DOHH2 (cell line): Measurements from ENCODE around the gene CRISPLD2.

Experiments
- H3F3A ChIP-seq: fragments of 200-600 bp; sonication (generic), shearing (Covaris generic); 2 replicates; pipeline ENCODE4 v1.6.0; 2016; ENCODE audit warnings: antibody characterized with exemption, mild to moderate bottlenecking; ENCODE audit not compliant: control insufficient read depth, insufficient read depth
- H3K27ac ChIP-seq: fragments of 200-600 bp; sonication (generic); 2 replicates; pipeline ENCODE4 v1.5.1; 2014; ENCODE audit warnings: low read depth, mild to moderate bottlenecking, low read length, moderate library complexity
- H3K27me3 ChIP-seq: fragments of 200-600 bp; sonication (generic); 2 replicates; pipeline ENCODE4 v1.6.1; 2014; ENCODE audit warnings: mild to moderate bottlenecking, low read length, mixed read lengths; ENCODE audit not compliant: control insufficient read depth
- H3K36me3 ChIP-seq: fragments of 200-600 bp; sonication (generic); 2 replicates; pipeline ENCODE4 v1.6.1; 2014; ENCODE audit warnings: mild to moderate bottlenecking, low read length, moderate library complexity, mixed read lengths; ENCODE audit not compliant: control insufficient read depth
- H3K4me1 ChIP-seq: fragments of 200-600 bp; sonication (generic); 2 replicates; pipeline ENCODE4 v1.6.1; 2014; ENCODE audit warnings: mild to moderate bottlenecking, low read length, mixed read lengths; ENCODE audit not compliant: control insufficient read depth
- H3K4me2 ChIP-seq: fragments of 200-600 bp; sonication (generic); 2 replicates; pipeline ENCODE4 v1.6.0; 2014; ENCODE audit warnings: mild to moderate bottlenecking, low read length, moderate library complexity
- H3K4me3 ChIP-seq: fragments of 200-600 bp; sonication (generic); 2 replicates; pipeline ENCODE4 v1.5.1; 2014; ENCODE audit warnings: mild to moderate bottlenecking, low read length, mixed read lengths
- H3K79me2 ChIP-seq: fragments of 200-600 bp; sonication (generic); 2 replicates; pipeline ENCODE4 v1.6.1; 2014; ENCODE audit warnings: mild to moderate bottlenecking, low read length, mixed read lengths; ENCODE audit not compliant: control insufficient read depth
- H3K9me2 ChIP-seq: fragments of 200-600 bp; sonication (generic); replicated peaks from 2 replicates; pipeline ENCODE4 v1.6.1; 2014; ENCODE audit warnings: mild to moderate bottlenecking, low read length, mixed read lengths; ENCODE audit not compliant: control insufficient read depth
- H3K9me3 ChIP-seq: fragments of 200-600 bp; sonication (generic); 2 replicates; pipeline ENCODE4 v1.6.1; 2014; ENCODE audit warnings: antibody characterized with exemption, low read length, mixed read lengths; ENCODE audit not compliant: control insufficient read depth, insufficient read depth
- H4K20me1 ChIP-seq: fragments of 200-600 bp; sonication (generic); 2 replicates; pipeline ENCODE4 v1.6.0; 2014; ENCODE audit warnings: low read depth, mild to moderate bottlenecking, antibody characterized with exemption, low read length, moderate library complexity; ENCODE audit not compliant: control insufficient read depth, insufficient read depth
- EZH2phosphoT487 ChIP-seq: fragments of 200-600 bp; sonication (generic); IDR thresholded peaks from 2 replicates; pipeline ENCODE4 v1.6.1; 2017; ENCODE audit warnings: borderline replicate concordance, mild to moderate bottlenecking, antibody characterized with exemption, low read length, moderate library complexity, mixed read lengths
- TF ChIP-seq, protein P1 (sequence below): fragments of 200-600 bp; sonication (generic); IDR thresholded peaks from one replicate; pipeline ENCODE4 v1.5.1; 2014; ENCODE audit warnings: antibody characterized with exemption, mild to moderate bottlenecking, low read depth, low read length; ENCODE audit not compliant: poor library complexity, severe bottlenecking

Gene CRISPLD2

DNA sequence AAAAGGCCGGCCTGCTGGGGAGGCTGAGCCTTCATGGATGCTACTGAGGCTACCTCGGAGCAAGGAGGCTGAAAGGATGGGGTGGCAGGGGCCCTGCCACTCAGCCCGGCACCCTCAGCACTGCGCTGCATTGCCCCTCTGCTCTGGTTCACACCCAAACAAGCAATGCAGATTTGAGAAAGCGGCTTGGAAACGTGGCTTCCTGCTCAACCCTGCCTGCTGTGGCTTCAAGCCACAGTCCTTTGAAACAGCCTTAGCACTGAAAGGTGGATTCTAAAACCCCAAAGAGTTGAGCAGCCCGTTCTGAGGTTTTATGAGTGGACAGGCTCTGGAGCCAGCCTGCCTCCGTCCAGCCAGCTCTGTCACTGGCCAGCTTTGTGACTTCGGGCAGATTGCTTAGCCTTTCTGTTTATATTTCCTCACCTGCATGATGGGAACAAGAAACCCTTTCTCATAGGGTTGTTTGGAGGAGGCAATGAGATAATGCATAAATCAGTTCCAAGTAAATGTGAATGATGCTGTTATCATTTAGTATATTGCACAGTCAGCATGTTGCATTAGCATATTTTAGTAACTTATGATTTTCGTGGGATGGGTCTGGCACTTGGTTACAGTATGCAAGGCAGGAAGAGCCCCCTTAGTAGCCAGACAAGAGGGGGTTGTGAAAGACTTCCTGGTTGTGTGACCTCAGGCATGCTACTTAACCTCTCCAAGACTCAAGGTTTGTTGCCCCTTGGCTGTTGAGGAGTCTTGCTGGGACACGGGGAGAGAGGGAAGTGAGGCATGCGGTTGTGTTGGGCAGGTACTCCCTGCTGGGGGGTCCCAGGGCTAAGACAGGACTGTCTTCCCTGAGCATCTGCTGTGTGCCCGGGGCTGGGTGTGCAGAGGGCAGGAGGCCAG is 23.6 kb downstream of the CRISPLD2 start:
- no peaks in the 10 kb centered on the region for H3K36me3 ChIP-seq
- no peaks in the 10 kb centered on the region for H4K20me1 ChIP-seq
- no peaks in the 10 kb centered on the region for H3K4me1 ChIP-seq

DNA sequence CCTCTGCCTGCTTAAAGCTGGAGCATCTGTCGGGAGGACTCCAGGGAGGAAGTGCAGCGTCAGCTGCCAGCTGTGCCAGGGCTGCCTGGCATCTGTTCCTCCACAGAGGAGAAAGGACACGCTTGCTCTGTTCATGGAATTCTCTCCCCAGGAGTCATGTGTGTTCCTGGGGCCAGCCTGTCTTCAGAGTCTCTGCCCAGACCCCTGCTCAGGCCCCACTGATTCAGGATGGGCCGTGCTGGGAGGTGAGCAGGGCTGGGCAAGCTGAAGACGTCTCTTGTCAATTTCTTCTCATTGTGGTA is 24.2 kb downstream of the CRISPLD2 start:
- Histone ChIP-seq H3K27me3 (no peaks in the 10 kb centered on the region), H3K4me3 (no peak overlapping the region), H3K9me3 (no peaks in the 10 kb centered on the region), H3K4me2 (no peak overlapping the region), H4K20me1 (no peaks in the 10 kb centered on the region), H3K4me1 (no peaks in the 10 kb centered on the region), H3F3A (no peaks in the 10 kb centered on the region), H3K79me2 (no peaks in the 10 kb centered on the region), H3K9me2 (no peaks in the 10 kb centered on the region), H3K36me3 (no peaks in the 10 kb centered on the region), H3K27ac (no peak overlapping the region)
- TF ChIP-seq, protein P1, sequence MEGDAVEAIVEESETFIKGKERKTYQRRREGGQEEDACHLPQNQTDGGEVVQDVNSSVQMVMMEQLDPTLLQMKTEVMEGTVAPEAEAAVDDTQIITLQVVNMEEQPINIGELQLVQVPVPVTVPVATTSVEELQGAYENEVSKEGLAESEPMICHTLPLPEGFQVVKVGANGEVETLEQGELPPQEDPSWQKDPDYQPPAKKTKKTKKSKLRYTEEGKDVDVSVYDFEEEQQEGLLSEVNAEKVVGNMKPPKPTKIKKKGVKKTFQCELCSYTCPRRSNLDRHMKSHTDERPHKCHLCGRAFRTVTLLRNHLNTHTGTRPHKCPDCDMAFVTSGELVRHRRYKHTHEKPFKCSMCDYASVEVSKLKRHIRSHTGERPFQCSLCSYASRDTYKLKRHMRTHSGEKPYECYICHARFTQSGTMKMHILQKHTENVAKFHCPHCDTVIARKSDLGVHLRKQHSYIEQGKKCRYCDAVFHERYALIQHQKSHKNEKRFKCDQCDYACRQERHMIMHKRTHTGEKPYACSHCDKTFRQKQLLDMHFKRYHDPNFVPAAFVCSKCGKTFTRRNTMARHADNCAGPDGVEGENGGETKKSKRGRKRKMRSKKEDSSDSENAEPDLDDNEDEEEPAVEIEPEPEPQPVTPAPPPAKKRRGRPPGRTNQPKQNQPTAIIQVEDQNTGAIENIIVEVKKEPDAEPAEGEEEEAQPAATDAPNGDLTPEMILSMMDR: no peak
- TF ChIP-seq EZH2phosphoT487: no peak

More for the DNA sequence above, 23.6 kb downstream of the CRISPLD2 start:
- no peak overlapping the region for H3K27ac ChIP-seq
- H3K27me3 ChIP-seq: no peaks in the 10 kb centered on the region
- H3K4me2 ChIP-seq: no peak overlapping the region
- H3K79me2 ChIP-seq: no peaks in the 10 kb centered on the region
- no peaks in the 10 kb centered on the region for H3F3A ChIP-seq
- no peaks in the 10 kb centered on the region for H3K9me2 ChIP-seq
- no peaks in the 10 kb centered on the region for H3K9me3 ChIP-seq
- H3K4me3 ChIP-seq: no peak overlapping the region
- TF ChIP-seq EZH2phosphoT487: no peak
- TF ChIP-seq, protein P1: no peak

DNA sequence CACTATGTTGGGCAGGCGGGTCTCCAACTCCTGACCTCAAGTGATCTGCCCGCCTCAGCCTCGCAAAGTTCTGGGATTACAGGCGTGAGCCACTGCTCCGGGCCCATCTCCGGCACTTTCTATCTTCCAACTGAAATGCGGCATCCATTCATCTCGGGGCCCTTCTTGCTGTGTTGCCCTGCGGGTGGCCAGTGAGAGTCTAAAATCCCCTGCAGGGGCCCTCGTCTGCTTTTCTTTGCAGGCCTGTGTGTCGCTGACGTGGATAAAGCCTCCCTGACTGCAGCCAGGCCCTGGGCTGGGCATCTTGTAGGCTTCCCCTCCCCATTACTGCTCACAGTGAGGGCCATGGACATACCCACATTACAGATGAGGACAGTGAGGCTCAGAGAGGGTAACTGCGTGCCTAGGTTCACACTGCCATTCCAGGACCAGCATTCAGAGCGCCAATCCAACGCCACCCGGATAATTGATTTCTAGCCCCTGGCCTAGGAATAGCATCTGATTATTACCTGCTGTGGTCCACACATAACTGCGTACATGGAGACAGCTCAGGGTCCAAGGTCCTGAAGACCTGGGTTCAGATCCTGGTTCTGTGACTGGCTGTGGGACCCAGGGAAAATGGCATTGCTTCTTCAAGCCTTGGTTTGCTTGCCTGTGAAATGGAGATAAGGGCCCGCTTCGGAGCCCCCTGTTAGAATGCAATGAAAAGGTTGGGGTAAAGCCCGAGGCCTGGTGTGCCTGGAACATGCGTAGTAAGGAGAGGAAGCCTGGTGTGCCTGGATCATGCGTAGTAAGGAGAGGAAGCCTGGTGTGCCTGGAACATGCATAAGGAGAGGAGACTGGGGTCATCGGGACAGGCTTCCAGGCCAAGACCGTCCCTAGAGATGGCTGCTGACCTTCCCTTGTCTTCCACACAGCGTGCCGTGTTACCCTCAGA is 25.0 kb downstream of the CRISPLD2 start:
- TF ChIP-seq EZH2phosphoT487: no peak
- TF ChIP-seq, protein P1: no peak
- Histone ChIP-seq H3K27me3 (no peaks in the 10 kb centered on the region), H3K27ac (no peak overlapping the region), H3K4me1 (no peaks in the 10 kb centered on the region), H3K4me2 (no peak overlapping the region), H3K36me3 (no peaks in the 10 kb centered on the region), H3F3A (no peaks in the 10 kb centered on the region), H3K79me2 (no peaks in the 10 kb centered on the region), H3K9me2 (no peaks in the 10 kb centered on the region), H3K4me3 (no peak overlapping the region), H4K20me1 (no peaks in the 10 kb centered on the region), H3K9me3 (no peaks in the 10 kb centered on the region)
